GM21576 (cell line): ENCODE results near the gene PUS3.

Source experiments
- ATAC-seq: cut with Tn5 transposase; IDR thresholded peaks from one replicate; pipeline ENCODE4 v1.9.1; 2021; ENCODE audit warnings: mild to moderate bottlenecking, moderate library complexity; ENCODE audit not compliant: unreplicated experiment

Gene PUS3, protein sequence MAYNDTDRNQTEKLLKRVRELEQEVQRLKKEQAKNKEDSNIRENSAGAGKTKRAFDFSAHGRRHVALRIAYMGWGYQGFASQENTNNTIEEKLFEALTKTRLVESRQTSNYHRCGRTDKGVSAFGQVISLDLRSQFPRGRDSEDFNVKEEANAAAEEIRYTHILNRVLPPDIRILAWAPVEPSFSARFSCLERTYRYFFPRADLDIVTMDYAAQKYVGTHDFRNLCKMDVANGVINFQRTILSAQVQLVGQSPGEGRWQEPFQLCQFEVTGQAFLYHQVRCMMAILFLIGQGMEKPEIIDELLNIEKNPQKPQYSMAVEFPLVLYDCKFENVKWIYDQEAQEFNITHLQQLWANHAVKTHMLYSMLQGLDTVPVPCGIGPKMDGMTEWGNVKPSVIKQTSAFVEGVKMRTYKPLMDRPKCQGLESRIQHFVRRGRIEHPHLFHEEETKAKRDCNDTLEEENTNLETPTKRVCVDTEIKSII

DNA sequence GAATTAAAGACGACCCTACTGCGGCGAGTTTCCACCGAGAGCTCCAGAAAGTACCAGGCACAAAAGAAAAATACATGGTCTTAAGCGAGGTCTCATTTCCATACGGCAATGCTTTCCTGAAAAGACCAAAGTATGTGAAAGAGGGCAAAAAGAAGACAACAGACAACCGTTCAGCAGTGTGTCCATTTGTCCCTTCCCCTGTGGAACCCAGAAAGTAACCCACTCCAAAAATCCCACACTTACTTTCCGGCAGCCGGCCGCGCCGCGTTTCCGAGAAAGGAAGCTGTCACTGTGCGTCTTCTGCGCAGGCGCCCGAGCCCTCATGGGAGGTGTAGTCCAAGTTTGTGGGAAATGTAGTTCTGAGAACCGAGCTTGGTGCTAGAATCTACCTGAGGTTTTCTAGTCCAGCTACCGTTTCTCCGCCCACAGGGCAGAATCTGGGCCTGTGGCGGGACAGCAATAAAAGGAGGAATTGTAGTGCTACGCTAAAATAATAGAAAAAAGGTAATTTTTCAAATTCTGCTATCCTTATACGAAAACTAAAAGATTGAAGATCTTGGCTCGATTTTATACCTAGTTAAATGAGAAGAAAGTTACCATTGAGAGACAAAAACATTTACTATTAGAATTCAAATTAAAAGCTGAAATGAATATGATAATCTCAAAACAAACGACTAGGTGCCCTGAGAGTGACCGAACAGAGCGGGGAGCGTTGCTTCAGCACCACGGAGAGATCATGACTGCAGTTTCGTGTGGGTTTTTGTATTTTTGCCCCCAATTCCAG lies at the start of gene PUS3:
PUS3 (minus strand) TSS at position 280 of the 784 bp plus-strand sequence. CDS start 6,922 bp downstream, outside the sequence.
- ATAC-seq, result peak; percentile 96

DNA sequence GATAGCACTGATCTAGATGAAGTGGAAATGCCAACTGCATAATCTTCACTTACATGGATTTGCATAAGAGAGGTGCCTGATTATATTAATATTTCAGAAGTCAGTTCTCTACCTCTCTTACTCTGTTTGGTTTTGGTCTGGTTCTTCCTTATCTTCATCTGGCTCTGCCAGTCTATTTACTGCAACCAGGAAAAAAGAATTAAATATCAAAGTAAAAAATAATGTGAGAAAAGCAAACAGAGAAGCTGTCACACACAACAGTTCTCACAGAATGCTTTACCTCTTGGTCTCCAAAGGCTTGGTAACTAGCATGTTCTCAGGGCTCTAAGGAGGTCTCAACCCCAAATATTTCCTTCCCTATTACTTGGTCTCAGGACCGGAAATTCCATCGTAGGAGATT lies 49.6 kb upstream of the PUS3 start:
- no peak for ATAC-seq

DNA sequence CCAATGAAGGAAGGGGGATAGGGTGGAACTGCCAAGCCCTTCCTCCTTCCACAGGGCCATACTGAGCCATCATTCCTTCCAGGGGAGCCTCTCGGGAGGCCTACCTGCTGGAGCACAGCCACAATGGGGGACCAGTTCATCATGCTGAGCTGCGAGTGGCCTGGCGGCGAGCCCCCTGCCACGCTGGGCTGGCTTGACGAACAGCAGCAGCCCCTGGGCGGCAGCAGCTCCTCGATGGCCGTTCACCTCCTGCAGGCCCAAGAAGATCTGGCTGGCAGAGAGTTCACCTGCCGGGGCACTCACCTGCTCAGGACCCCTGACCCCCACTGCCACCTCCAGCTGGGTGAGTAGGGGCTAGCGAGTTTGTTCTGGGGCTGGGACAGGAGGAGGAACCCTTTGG lies 48.7 kb upstream of the PUS3 start:
- ATAC-seq, result no peak

DNA sequence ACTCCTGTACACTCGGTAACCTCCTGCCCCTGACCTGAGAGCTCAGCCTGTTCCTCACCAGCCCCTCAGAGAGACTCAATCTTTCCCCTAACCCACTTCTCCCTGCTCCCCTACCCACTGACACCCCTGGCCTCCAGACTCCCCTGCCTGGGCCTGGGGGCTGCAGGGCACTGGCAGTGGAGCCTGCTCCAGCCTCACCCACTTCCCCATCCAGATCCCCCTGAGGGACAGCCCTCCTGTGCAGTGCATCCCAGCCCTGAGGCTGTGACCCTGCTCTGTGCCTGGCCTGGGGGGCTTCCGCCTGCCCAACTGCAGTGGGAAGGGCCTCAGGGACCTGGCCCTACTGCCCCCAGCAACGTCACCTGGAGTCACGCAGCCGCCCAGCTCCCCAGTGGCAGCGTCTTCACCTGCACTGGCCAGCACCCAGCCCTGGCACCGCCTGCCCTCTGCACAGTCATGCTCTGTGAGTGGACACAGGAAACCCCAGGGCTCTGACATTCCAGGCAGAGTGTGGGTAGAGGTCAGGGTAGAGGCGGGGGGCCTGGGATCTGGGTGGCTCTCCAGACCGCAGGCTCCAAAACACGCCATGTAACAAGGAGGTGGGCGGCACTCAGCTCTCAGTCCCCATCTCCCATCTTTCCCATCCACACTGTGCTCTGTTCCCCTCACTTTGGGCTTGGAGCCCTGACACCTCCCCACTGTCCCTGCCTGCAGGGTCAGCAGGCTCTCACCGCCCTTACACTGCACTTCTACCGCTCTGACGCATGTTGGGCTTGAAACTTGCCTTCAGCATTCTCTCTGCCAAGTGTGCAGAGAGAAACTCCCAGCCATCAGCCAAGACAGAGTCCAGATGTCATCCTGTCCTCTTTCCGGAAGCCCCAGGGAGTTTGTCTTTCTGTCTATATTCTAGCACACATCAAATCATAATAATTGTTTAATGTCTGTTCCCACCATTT lies 48.0 kb upstream of the PUS3 start:
- ATAC-seq, result no peak

DNA sequence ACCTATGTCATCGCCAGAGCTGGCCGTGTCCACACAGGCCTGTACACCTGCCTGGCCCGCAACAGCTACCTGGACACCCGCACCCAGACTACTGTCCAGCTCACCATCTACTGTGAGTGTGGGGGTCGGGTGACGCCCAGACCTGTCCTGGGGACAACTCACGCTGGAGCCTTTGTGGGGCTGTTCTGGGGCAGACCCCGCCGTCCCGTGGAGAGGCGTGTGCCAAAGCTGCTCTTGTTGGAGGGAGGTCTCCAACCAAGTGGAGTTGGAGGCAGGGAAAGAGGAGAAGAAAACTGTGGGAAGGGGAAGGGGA lies 47.1 kb upstream of the PUS3 start:
- no peak for ATAC-seq

DNA sequence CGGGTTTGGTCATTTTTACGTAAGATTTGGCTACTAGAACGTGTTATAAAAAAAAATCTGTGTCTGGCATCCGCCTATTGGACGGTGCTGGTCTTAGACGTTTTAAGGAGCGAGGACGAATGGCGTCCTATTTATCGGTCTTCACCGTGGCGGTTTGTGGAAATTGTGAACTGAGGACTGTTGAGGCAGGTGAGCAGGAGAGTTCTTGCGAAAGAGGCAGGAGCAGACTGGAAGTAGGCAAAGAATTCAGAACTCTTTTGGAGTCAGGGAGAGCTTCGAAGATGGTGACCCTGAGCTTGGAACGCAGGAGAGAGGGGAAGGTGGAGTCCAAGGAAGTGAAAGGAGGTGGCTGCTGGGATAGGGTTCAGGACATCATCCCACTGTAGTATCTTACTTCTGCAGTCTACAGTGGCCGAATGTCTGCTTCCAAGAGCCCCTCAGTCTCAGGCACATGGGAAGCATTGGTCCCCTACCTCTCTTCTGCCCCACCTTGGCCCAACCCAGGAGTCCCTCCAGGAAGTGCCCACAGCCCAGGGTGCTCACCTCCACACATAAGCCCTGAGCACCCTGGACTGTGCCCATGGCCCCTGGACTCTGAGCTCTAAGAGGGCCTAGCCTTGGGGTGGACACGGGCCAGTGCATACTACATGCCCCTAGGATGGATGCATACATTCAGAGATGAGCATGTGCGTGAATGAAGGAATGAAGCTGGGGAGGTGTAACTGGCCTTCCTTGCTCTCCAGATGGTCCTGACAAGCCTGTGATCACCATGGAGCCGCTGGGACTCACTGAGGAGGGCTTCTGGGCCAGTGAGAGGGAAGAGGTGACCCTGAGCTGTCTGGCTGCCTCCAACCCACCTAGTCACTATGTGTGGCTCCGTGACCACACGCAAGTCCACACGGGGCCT lies 46.5 kb upstream of the PUS3 start:
- ATAC-seq, result no peak

DNA sequence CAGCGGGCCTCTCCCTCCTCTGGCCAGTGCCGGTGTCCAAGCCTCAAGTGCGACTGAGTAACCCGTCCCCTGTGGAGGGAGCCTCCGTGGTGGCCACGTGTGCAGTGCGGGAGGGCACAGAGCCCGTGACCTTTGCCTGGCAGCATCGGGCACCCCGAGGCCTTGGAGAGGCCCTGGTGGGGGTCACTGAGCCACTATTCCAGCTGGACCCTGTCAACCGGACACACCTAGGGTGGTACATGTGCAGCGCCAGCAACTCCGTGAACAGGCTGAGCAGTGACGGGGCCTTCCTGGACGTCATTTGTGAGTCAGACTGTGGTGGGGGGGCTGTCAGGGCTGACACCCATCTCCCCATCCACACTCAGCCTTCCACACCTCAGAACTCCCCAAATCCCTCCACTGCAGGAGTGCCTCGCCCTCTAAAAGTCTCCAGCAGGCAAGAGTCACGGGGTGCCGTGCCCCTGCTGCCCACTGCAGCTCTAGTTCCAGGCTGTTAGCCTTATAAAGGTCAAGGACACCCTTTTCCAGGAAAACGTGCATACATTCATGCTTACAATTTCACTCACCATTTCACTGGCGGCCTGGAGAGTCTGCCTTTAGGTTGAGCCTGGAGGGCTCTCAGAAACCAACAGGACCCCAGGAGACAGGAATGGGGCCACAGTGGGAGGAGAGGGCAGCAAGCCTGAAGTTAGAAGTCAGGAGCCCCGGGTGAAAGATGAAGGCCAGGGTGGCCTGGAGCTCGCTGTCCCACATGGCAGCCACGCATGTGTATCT lies 45.5 kb upstream of the PUS3 start:
- no peak for ATAC-seq

DNA sequence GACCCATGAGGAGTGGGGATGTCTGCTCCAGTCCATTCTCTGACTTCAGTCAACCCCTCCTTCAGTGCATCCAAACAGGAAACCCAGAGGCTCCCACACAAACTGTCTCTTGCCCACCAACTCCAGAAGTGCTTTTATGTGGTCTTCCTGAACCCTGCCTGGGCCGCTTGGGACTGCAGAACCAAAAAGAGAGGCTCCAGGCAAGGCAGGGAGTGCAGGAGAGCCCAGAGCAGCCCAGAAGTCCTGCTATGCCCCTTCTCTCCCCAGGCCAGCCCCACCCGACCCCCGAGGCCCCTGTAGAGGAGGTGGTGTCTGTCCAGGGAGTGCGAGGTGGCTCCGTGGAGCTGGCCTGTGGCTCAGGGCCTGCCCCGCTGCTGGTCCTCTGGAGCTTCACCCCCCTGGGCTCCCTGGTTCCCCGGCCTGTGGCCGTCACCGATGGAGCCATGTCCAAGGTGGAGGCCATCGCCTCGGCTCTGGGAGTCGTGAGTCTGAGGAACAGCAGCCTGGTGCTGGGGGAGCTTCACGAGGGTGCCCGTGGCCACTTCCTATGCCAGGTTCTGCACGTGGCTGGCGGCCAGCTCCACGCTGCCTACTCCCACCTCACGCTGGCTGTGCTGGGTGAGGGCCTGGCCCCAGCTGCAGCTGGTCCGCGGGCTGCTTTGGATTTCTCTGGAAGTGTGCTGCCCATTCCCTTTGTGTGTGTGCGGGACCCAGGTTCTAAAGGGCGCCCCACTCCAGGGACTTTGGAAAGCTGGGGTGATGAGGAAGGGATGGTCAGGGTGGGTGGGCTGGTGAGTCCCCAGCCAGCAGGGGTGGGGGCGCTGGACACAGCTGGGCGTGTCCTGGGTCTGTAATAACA lies 44.6 kb upstream of the PUS3 start:
- no peak for ATAC-seq

DNA sequence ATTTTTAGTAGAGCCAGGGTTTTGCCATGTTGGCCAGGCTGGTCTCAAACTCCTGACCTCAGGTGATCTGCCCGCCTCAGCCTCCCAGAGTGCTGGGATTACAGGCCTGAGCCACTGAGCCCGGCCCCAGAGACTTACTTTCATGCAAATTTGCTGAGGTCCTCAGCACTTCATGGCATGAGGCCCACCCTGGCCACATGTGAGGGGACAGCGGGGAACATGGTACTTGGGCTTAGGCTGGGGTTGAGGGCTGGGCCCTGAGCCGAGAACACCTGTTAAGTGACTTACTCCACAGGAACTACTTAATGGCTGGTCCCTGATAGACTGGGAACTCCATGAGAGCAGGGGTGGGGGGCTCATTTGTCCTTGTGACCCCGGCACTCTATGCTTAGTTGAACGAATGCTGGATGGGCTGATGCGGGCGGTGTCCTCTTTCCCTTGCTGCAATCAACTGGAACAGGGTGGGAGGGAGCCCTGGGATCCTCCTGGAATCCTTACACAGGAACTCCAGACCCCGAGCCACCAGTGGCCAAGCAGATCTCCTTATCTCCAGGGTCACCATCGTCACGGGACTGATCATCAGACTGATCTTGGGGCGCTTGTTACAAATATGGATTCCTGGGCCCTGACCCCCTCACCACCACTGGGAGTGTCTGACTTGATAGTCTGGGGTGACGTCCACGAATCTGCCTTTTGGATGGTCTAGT lies 43.9 kb upstream of the PUS3 start:
- ATAC-seq, result no peak

DNA sequence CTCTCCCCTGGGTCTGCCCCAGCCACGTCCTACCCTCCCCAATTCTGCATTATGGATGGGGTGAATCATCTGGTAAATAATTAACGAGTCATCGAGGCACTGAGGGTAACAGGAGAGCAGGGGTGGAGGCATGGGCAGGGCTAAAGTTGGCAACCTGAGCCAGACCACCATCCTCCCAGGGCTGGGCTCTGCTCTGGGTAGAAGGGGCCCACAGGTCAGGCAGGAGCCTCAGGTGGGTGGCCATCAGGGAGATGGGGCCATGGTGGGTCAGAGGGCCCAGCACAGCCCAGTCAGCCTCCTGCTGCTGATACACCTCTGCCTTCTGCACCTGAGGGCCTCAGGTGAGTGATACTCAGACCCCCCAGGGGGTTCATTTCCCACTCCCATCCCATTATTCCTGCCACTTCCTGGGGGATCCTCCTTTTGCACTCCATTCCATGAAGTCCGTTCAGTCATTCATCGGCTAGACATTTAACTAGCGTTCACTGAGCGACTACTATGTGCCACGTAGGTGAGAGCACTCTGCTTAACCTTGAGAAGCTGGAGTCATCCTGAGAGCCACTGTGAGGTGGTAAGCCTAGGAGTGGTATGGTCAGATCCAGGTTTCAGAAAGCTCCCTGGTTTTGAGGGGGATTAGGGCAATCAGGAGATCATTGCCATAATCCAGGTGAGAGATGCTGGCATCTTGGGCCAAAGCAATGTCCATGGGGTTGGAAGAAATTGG lies 43.0 kb upstream of the PUS3 start, which contains the start of gene VSIG10L2:
VSIG10L2 (plus strand) TSS at position 248 of the 724 bp plus-strand sequence; CDS start at position 260, 12 bp downstream.
- no peak for ATAC-seq

DNA sequence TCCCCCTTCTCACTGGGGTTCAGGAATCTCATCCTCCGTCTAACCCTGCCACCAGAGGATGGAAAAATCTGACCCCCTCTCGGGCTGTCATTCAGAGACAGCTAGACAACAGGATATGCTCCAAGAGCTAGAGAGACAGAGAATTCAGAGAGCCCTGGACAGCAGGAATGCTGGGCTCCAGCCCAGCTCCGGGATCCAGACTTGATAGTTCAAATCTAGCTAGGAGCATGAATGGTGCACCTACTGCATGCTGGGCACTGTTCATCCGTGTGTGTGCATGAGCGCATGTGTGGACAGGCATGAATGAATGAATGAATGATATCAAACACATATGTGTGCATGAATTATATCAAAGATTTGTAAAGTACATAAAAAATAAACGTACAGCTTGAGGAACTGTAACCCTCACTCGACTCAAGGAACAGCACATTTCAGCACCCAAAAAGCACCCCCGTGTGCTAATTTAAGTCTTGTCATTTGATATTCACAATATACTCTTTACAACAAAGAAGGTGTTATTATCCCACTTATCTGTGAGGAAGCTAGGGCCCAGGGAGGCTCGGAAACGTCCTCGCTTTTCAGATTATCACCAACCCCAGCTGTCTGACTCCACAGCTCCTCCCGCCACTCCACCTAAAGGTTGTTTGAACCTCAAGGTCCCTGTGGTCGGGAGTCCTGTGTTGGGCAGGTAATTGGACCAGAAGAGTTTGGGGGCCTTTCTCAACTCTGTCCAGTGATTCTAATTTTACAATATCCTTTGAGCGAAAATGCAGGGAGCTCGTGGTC lies 42.2 kb upstream of the PUS3 start:
- no peak for ATAC-seq

DNA sequence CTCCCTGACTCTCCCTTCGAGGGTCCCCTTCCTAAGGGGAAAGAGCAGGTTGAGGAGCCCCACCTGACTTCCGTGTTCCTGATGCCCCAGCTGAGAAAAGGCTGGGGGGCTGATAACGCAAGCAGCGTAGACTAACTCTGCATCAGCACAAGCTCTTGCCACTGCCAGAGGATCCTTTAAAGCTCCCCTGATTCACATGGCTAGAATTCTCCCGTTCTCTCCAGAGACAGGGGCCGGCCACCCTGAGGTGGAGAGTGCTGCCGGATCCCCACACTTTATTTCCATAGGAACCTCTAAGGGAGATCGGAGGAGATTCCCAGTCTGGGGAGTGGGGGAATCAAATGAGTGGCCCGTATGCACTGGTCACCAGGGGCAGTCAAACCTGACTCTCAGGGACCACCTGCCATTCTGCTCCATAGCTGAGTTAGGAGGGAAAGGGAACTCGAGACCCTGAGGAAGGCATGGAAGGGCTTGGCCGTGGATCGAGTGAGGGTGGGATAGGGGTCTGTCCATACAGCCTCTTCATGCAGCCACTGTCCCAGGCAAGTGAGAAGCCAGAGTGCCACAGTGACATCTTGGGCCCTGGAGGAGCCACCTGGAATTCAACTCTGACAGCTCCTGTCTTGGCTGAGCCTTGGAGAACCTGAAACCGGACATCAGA lies 41.5 kb upstream of the PUS3 start:
- no peak for ATAC-seq

DNA sequence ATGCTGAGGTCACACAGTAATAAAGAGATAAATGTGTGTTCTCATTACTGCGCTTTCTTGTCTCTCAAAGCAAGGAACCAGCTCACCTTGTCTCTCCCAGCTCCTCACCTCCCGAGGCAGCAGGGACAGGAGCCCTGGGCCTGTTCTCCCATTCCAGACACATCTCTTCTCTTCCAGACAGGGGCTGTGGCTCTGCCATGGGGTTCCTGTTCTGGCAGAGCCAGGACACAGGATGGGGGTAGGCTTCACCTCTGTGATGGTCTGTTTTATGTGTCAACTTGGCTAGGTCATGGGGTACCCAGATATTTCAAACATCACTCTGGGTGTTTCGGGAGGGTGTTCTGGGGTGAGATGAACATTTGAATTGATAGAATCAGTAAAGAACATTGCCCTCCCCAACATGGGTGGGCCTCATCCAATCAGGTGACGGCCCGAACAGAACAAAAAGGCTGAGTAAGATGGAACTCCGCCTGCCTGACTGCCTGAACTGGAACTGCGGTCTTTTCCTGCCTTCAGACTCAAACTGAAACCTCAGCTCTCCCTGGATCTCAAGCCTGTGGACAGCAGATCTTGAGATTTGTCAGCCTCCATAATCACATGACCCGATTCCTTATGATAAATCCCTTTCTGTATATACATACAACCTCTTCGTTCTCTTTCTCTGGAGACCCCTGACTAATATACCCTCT lies 40.8 kb upstream of the PUS3 start:
- ATAC-seq, result no peak

DNA sequence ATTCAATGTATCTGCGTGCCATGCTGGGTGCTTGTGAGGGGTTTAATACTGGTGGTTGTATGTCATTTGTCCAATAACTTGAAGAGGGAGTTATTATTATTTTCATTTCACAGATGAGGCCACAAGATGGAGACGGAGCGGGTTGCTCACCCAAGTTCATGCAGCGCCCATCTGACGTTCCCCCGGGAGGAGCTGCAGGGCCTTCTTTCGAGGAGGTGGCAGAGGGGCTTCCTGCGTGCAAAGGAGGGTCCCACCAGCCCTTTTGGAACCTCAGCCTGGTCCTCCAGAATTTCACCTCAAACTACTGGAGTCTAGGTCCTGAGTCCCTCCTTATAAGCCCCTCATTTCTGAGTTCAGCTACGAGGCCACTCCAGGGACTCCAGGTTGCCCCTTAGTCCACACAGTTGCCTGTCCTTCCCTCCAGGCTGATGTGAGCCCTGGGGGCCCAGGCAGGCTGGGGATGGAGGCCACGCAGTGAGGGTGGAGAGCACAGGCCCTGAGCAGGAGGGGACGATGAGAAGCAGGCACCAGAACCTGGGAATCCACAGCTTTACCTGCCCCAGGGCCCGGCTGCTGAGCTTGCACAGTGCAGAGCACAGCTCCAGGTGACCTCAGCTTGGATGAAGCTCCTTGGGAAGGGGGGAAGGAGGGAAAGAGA lies 39.9 kb upstream of the PUS3 start:
- no peak for ATAC-seq
